ACHN (cell line): ENCODE measurements around the gene MYOCOS.
"Not testable (repeated sequence)": the region's sequence is repeated elsewhere in the genome, so short reads cannot be mapped to it uniquely, and the experiment has no call there.

Experiments used
- DNase-seq: peaks from one replicate; pipeline ENCODE4 v3.0.0-alpha.2; 2015
- in situ Hi-C: cut with HindIII; loops from 2 replicates; pipeline ENCODE4 v1.10.0; 2017; ENCODE audit warnings: low sequenced_read_pairs, low pct_ligation_motif_present, low pct_unique_long_range_greater_than_20kb

Gene MYOCOS

DNA sequence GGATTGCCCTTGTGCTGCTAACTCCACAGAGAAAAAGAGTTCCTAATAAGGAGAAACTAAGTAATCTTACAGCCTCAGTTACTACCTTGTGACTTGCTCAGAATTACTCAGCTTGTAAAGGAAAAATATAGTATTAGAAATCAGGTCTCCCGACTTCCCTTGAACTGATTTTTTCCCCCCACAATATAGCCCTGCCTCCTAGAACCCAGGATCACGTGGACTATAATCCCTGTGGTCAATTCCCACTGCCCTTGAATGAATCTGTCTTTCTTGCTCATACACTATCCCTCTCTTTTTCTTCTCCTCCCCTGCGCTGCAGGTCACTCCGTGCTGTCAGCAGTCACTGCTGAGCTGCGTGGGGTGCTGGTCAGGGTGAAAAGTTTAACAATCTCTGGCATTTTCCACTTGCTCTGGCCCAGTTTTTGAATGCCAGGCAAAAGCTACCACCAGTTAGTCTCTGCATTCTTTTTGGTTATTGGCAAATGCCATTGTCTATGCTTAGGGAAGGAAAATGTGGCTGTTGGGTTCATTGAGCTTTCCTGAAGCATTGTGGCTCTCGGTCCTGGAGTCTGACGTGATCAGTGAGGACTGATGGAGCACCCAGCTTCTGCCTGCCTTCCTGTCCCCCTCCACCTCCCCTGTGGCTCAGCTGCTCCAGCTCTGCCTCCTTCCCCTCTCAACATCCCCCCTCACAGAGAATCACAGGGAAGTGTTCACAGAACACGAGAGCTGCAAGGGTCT is 32.3 kb downstream of the MYOCOS start:
- DNase-seq, result no peak
- in situ Hi-C loops, result no loop called here

DNA sequence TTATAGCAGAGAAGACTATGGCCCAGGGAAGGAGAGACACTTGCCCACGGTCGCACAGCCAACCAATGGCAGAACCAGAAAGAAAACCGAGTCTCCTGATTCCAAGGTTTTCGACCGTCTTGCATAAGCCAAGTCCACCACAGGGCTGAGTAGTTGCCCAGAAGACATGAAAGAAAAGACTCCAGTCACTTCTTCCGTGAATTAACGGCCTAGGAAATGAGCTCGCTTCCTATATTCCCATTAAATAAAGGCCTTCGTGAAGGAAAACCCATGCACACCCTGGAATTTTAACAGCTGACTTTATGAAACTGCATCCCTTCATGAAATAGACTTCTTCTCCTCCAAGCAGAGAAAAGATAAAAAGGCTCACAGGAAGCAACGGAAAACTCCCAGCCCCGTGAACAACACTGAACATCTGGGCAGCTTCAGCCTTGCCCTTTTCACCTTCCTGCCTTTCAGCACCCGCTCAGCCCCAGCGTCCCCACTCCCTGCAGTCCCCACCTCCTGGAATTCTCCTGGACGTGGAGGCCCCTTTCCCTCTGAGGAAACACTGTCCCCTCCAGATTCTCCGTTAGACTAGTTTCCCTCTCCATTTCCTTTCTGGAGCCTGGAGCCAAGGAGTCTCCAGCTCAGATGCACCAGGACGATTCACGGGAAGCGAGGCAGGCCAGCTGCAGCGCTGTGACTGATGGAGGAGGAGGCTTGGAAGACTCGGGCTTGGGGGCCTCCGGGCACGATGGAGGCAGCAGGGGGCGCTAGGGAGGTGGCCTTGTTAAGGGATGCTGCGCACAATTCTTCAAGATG is 33.1 kb downstream of the MYOCOS start:
- DNase-seq, result peak; percentile 58
- in situ Hi-C loops, result no loop called here

GRCh38 chr1:171655746-171656116 is 33.7 kb downstream of the MYOCOS start:
- in situ Hi-C loops, result no loop called here
- DNase-seq, result no peak

GRCh38 chr1:171656206-171656605 is 34.2 kb downstream of the MYOCOS start:
- in situ Hi-C loops, DNase-seq: not testable (repeated sequence)

DNA sequence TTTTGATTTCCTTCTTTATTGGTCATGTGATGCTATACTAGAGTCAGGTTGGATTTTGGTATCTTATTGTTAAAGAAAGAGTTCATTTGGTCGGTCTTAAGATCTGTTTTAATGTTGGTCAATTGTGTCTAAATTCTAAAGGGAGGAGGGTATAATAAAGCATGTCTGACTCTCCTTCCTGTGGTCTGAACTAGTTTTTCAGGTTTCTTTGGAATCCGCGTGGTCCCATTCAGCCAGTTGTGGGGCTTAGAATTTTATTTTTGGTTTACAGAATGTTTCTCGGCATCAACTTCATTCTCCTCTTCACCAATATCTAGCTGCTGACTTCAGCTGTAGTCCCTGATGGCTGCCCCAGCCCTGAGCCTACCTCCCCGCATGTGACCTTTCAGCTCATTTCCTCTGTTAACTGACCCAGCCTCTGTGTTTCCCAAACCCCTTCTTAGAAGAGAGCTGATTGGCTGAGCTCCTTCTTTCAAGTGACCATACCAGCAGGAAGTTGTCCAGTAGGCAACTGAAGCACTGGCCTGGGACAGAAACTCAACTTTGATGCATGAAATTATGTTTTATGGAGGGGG is 39.1 kb downstream of the MYOCOS start:
- no peak for DNase-seq
- in situ Hi-C loops, result no loop called here

- in situ Hi-C loops, result no loop called here
Measured at GRCh38 chr1:171663036-171663853, 41.2 kb downstream of the MYOCOS start.

DNA sequence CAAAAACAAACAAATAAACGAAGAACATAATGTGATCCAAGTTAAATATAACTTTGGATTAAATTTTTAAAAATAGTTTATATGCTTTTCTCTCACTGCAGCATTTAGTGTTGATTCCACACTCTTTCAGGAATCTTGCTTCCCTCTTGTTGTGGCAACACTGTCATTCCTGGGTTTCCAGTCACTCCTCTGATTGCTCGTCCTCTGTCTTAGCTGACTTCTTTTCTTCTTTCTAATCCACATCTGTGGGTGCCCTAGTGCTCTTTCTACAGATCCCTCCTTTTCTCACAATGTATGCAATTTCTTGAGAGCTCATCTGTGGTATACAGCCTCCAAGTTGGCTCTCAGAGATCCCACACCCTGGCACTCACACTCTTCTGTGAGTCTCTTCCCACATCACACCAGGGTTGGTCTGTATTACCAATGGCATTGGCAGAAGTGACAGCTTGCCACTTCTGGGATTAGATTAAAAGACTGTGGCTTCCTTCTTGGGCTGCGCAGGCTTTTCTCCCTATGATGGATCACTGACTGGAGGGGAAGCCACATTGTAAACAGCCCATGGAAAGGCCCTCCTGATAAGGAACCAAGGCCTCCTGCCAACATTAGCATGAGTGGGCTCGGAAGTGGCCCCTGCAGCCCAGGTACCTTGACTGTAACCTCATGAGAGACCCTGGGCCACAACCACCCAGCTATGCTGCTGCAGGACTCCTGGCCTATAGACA is 42.0 kb downstream of the MYOCOS start:
- no peak for DNase-seq
- in situ Hi-C loops, result no loop called here

More at GRCh38 chr1:171663036-171663853, 41.2 kb downstream of the MYOCOS start:
- no peak for DNase-seq

GRCh38 chr1:171664976-171665375 is 42.9 kb downstream of the MYOCOS start:
- in situ Hi-C loops, result no loop called here
- DNase-seq, result no peak

DNA sequence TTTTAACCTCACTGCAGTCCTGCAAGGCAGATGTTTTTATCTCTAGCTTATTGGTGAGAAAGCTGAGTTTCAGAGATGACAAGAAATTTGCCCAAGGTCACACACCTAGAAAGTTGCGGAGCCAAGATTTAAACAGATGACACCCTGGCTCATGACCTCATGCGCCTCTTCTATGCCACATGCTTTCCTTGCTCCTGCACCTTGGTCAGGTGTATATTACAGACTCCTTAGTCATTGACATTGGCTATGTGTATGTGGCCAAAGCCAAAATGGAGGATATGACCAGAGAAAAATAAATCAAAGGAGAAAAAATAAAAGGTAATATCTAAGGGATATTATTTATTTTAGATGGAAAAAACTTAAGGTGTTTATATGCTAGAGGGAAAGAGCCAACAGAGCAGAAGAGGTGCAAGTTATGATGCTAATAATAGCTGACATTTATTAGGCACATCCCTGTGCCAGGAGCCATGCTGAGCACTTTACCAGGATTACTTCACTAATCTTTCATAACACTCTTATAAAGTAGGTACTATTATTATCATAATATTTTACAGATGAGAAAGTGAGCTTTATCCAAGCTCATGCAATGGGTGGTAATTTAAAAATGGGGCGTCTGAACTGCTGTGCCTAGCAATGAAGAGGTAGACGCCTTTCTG is 44.2 kb downstream of the MYOCOS start:
- DNase-seq, result no peak
- in situ Hi-C loops, result no loop called here

- DNase-seq, result no peak
- in situ Hi-C loops, result no loop called here
Measured at GRCh38 chr1:171668372-171668771, 46.3 kb downstream of the MYOCOS start.

GRCh38 chr1:171670739-171671138 is 48.7 kb downstream of the MYOCOS start:
- in situ Hi-C loops, result no loop called here
- no peak for DNase-seq

DNA sequence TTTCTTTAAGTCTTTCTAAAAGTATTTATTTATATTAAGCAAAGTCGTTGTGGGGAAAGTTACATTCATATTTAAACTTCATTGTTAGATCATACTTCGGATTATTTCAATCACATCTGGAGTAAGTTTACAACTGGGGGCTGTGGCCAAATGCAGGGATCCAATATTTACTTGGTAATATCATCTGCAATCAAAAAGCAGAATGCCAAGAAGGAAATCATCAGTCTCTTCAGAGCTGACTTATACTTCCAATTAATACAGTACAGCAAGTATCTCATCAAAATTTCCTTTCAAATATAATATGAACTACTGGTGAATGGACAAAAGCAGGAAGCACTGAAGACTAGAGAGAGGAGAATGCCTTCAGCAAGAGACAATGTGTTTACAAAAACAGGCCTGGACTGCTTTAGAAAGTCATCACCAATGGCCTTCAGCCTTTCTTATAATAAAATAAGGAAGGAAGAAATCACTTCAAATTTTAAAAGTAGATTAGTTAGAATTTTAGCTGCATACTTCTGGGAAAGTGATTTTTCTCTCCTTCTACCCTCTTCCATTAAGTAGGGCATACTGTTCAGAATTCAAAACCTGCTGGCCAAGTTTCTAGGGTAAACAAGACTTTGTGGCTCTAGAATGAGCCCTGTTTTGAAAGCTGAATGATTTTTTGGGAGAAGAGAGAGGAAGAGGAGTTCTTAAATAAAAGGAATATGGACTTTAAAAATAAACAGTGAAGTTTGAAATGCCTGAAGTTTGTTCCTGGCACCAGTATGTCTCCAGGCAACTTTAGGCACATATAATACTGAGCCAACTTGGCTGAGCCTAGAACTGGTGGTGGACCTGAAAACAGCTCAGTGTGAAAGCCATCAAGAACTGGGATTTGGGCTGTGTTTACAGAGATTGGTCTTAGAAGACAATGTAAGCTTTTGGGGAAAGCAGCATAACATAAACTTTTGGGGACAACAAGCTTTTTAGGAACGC is 52.7 kb downstream of the MYOCOS start:
- in situ Hi-C loops, result no loop called here

More for the DNA sequence above, 52.7 kb downstream of the MYOCOS start:
- DNase-seq, result no peak
